Neuronal stem cell (in vitro differentiated cells): ENCODE results near the gene APCDD1.

Experiments used
- DNase-seq: peaks from one replicate; pipeline ENCODE4 v3.0.0-alpha.2; 2013; ENCODE audit warnings: low spot score
- H2AFZ ChIP-seq: one replicate; pipeline ENCODE4 v1.6.1; 2013; ENCODE audit warnings: mild to moderate bottlenecking, low read length, inconsistent platforms
- H2AK5ac ChIP-seq: 2 replicates; pipeline ENCODE4 v1.6.1; 2013; ENCODE audit warnings: low read depth, mild to moderate bottlenecking, inconsistent platforms, low read length, moderate library complexity, mixed read lengths
- H2BK120ac ChIP-seq: 2 replicates; pipeline ENCODE4 v1.6.1; 2013; ENCODE audit warnings: low read depth, mild to moderate bottlenecking, inconsistent platforms, low read length, moderate library complexity, mixed read lengths
- H2BK12ac ChIP-seq: one replicate; pipeline ENCODE4 v1.6.1; 2013; ENCODE audit warnings: low read length, inconsistent platforms
- H2BK15ac ChIP-seq: 2 replicates; pipeline ENCODE4 v1.6.1; 2013; ENCODE audit warnings: mild to moderate bottlenecking, low read length, inconsistent platforms, mixed read lengths
- H2BK5ac ChIP-seq: one replicate; pipeline ENCODE4 v1.6.1; 2013; ENCODE audit warnings: inconsistent platforms, mild to moderate bottlenecking, low read length, moderate library complexity
- H3K14ac ChIP-seq: one replicate; pipeline ENCODE4 v1.6.1; 2013; ENCODE audit warnings: low read length, inconsistent platforms
- H3K18ac ChIP-seq: 2 replicates; pipeline ENCODE4 v1.6.1; 2013; ENCODE audit warnings: low read length, inconsistent platforms
- H3K23ac ChIP-seq: 2 replicates; pipeline ENCODE4 v1.6.1; 2013; ENCODE audit warnings: low read depth, mild to moderate bottlenecking, mixed read lengths, low read length, inconsistent platforms; ENCODE audit not compliant: poor library complexity
- H3K27ac ChIP-seq: replicated peaks from 3 replicates; pipeline ENCODE4 v1.5.1; 2013; ENCODE audit warnings: low read length, inconsistent platforms
- H3K27me3 ChIP-seq, 3 experiments: 2 replicates each; pipeline ENCODE4 v1.6.1; 2013; ENCODE audit warnings: low read length in 3 of 3, mild to moderate bottlenecking in 2 of 3, inconsistent platforms in 1 of 3, low read depth in 1 of 3, mixed read lengths in 1 of 3, moderate library complexity in 1 of 3; ENCODE audit not compliant: control insufficient read depth in 3 of 3, insufficient read depth in 3 of 3
- H3K36me3 ChIP-seq, 2 donors: replicated peaks in 1 of 2; 2 replicates each; pipeline ENCODE4 v1.6.1; 2013; ENCODE audit warnings: low read length in 2 of 2; ENCODE audit not compliant: control insufficient read depth in 2 of 2, insufficient read depth in 2 of 2
- H3K4ac ChIP-seq: 2 replicates; pipeline ENCODE4 v1.6.1; 2013; ENCODE audit warnings: inconsistent platforms, mild to moderate bottlenecking, low read length, moderate library complexity
- H3K4me1 ChIP-seq, 2 donors: 1 replicate in 1 of 2; 2 replicates in 1 of 2; pipeline ENCODE4 v1.6.1; 2013; ENCODE audit warnings: low read length in 2 of 2, low read depth in 1 of 2; ENCODE audit not compliant: control insufficient read depth in 2 of 2, insufficient read depth in 1 of 2
- H3K4me2 ChIP-seq: one replicate; pipeline ENCODE4 v1.6.1; 2013; ENCODE audit warnings: mild to moderate bottlenecking, low read length, inconsistent platforms; ENCODE audit not compliant: insufficient read depth, poor library complexity, severe bottlenecking
- H3K4me3 ChIP-seq, 2 donors: 2 replicates each; pipeline ENCODE4 v1.5.1; 2013; ENCODE audit warnings: low read length in 2 of 2, mild to moderate bottlenecking in 2 of 2, inconsistent platforms in 1 of 2, moderate library complexity in 1 of 2
- H3K79me1 ChIP-seq: one replicate; pipeline ENCODE4 v1.6.1; 2013; ENCODE audit warnings: low read depth, mild to moderate bottlenecking, inconsistent platforms, low read length, moderate library complexity
- H3K9ac ChIP-seq: one replicate; pipeline ENCODE4 v1.6.1; 2013; ENCODE audit warnings: mild to moderate bottlenecking, low read depth, low read length, inconsistent platforms; ENCODE audit not compliant: poor library complexity
- H3K9me3 ChIP-seq, 2 donors: replicated peaks in 1 of 2; 2 replicates each; pipeline versions ENCODE3 to v1.6.1; 2013; ENCODE audit warnings: low read length in 2 of 2, mild to moderate bottlenecking in 2 of 2, inconsistent platforms in 1 of 2, low read depth in 1 of 2, mixed read lengths in 1 of 2, moderate library complexity in 1 of 2; ENCODE audit not compliant: control insufficient read depth in 2 of 2, insufficient read depth in 1 of 2
- H4K8ac ChIP-seq: one replicate; pipeline ENCODE4 v1.6.1; 2013; ENCODE audit warnings: low read depth, mild to moderate bottlenecking, inconsistent platforms, low read length, moderate library complexity
- H4K91ac ChIP-seq: one replicate; pipeline ENCODE4 v1.6.1; 2013; ENCODE audit warnings: low read length, low read depth, mild to moderate bottlenecking, inconsistent platforms; ENCODE audit not compliant: poor library complexity
- whole genome bisulfite sequencing, 2 donors: extraction: QIAGEN DNeasy Blood & Tissue Kit; methylation state at CpG; one replicate each; pipeline ENCODE4 v1.1.7; 2013; ENCODE audit warnings: missing lambda C conversion rate in 2 of 2, mixed read lengths in 1 of 2; ENCODE audit not compliant: insufficient read length in 2 of 2, insufficient replicate concordance in 1 of 2; ENCODE audit errors: extremely low coverage in 2 of 2; 5-methylcytosine and 5-hydroxymethylcytosine counted together

Gene APCDD1

DNA sequence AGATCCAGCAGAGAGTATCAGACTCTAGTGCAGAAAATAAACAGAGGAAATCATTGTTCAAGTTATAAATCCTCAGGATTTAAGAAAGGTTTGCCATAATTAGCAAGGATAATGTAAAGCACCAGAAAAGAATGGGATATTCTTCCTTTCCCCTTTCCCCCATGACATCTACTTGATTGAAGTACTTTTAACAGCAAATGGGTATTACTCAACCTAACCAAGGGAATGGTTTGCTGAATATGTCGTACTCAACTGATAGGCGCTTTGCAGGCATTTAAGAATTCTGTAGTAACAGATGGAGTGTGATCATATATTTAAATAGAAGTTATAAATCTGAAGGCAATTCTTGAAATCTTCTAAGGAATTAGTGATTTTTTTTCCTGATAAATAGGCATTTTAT is 2.7 kb downstream of the APCDD1 start:
- no peak overlapping the region for H3K4ac ChIP-seq
- H3K79me1 ChIP-seq = no peaks in the 10 kb centered on the region
- H2BK12ac ChIP-seq = no peak overlapping the region
- no peak overlapping the region for H3K4me3 ChIP-seq
- H2AK5ac ChIP-seq = no peak overlapping the region
- no peaks in the 10 kb centered on the region for H3K36me3 ChIP-seq
- no peaks in the 10 kb centered on the region for H3K9me3 ChIP-seq
- no peak overlapping the region for H3K9ac ChIP-seq
- H3K4me1 ChIP-seq = peaks cover 9% of the 10 kb centered on the region in 2 donors
- H2AFZ ChIP-seq = no peak overlapping the region
- H3K14ac ChIP-seq = no peak overlapping the region
- no peak overlapping the region for H3K18ac ChIP-seq
- no peak overlapping the region for H3K4me2 ChIP-seq
- H2BK5ac ChIP-seq = no peak overlapping the region
- H3K27ac ChIP-seq = no peak overlapping the region
- no peak overlapping the region for H3K23ac ChIP-seq
- no peak overlapping the region for H4K8ac ChIP-seq
- H4K91ac ChIP-seq = no peak overlapping the region
- DNase-seq = no peak
- H3K27me3 ChIP-seq = peaks cover 5 to 19% (median 14%) of the 10 kb centered on the region in 3 experiments
- no peak overlapping the region for H2BK15ac ChIP-seq
- H2BK120ac ChIP-seq = no peak overlapping the region
- no CpG with 5 or more reads among the region's 2 CpGs for WGBS, 2 donors

- no peaks in the 10 kb centered on the region for H3K9me3 ChIP-seq
- H3K14ac ChIP-seq = no peak overlapping the region
- no peak overlapping the region for H2AK5ac ChIP-seq
- no peak overlapping the region for H3K4me2 ChIP-seq
- no peaks in the 10 kb centered on the region for H3K36me3 ChIP-seq
- H2BK5ac ChIP-seq = no peak overlapping the region
- H3K4ac ChIP-seq = no peak overlapping the region
- no peak overlapping the region for H2AFZ ChIP-seq
- WGBS, 2 donors = no CpG with 5 or more reads among the region's 2 CpGs
- H3K27me3 ChIP-seq = peaks cover 5 to 19% (median 14%) of the 10 kb centered on the region in 3 experiments
- H2BK12ac ChIP-seq = no peak overlapping the region
- H3K4me3 ChIP-seq = no peak overlapping the region
- no peak overlapping the region for H3K9ac ChIP-seq
- H2BK120ac ChIP-seq = no peak overlapping the region
- H3K18ac ChIP-seq = no peak overlapping the region
- DNase-seq = no peak
- no peak overlapping the region for H2BK15ac ChIP-seq
- H3K79me1 ChIP-seq = no peaks in the 10 kb centered on the region
- H4K8ac ChIP-seq = no peak overlapping the region
- H4K91ac ChIP-seq = no peak overlapping the region
- no peak overlapping the region for H3K23ac ChIP-seq
- peaks cover 9% of the 10 kb centered on the region in 2 donors for H3K4me1 ChIP-seq
- no peak overlapping the region for H3K27ac ChIP-seq
Observed at GRCh38 chr18:10457767-10458166, 3.3 kb downstream of the APCDD1 start.

- no peak for DNase-seq
- H3K14ac ChIP-seq = no peak overlapping the region
- H3K23ac ChIP-seq = no peak overlapping the region
- H3K4me2 ChIP-seq = no peak overlapping the region
- H2AK5ac ChIP-seq = no peak overlapping the region
- no peak overlapping the region for H2AFZ ChIP-seq
- H4K91ac ChIP-seq = no peak overlapping the region
- H3K4me3 ChIP-seq = no peak overlapping the region
- peaks cover 5 to 19% (median 14%) of the 10 kb centered on the region in 3 experiments for H3K27me3 ChIP-seq
- H2BK5ac ChIP-seq = no peak overlapping the region
- H4K8ac ChIP-seq = no peak overlapping the region
- H3K9ac ChIP-seq = no peak overlapping the region
- WGBS, 2 donors = no CpG with 5 or more reads among the region's 5 CpGs
- H3K27ac ChIP-seq = no peak overlapping the region
- H3K9me3 ChIP-seq = no peaks in the 10 kb centered on the region
- peaks cover 8 to 9% of the 10 kb centered on the region in 2 donors for H3K4me1 ChIP-seq
- H2BK12ac ChIP-seq = no peak overlapping the region
- H2BK15ac ChIP-seq = no peak overlapping the region
- no peak overlapping the region for H2BK120ac ChIP-seq
- no peaks in the 10 kb centered on the region for H3K79me1 ChIP-seq
- H3K36me3 ChIP-seq = no peaks in the 10 kb centered on the region
- H3K18ac ChIP-seq = no peak overlapping the region
- no peak overlapping the region for H3K4ac ChIP-seq
Observed at GRCh38 chr18:10458691-10459090, 4.3 kb downstream of the APCDD1 start.

- no peak overlapping the region for H2BK120ac ChIP-seq
- H3K4me3 ChIP-seq = no peak overlapping the region
- peaks cover 5 to 7% of the 10 kb centered on the region in 2 donors for H3K4me1 ChIP-seq
- H3K14ac ChIP-seq = no peak overlapping the region
- H2AK5ac ChIP-seq = no peak overlapping the region
- no peak overlapping the region for H3K9ac ChIP-seq
- WGBS, 2 donors = no CpG with 5 or more reads among the region's 1 CpG
- H3K79me1 ChIP-seq = no peaks in the 10 kb centered on the region
- no peaks in the 10 kb centered on the region for H3K36me3 ChIP-seq
- no peak overlapping the region for H2BK15ac ChIP-seq
- no peak overlapping the region for H3K18ac ChIP-seq
- DNase-seq = no peak
- H3K27me3 ChIP-seq = peaks cover 5 to 19% (median 14%) of the 10 kb centered on the region in 3 experiments
- H3K23ac ChIP-seq = no peak overlapping the region
- H2AFZ ChIP-seq = no peak overlapping the region
- H2BK12ac ChIP-seq = no peak overlapping the region
- H3K27ac ChIP-seq = no peak overlapping the region
- H3K9me3 ChIP-seq = no peaks in the 10 kb centered on the region
- no peak overlapping the region for H3K4me2 ChIP-seq
- no peak overlapping the region for H4K91ac ChIP-seq
- H4K8ac ChIP-seq = no peak overlapping the region
- H3K4ac ChIP-seq = no peak overlapping the region
- H2BK5ac ChIP-seq = no peak overlapping the region
Observed at GRCh38 chr18:10459587-10459986, 5.2 kb downstream of the APCDD1 start.
